HG03025 (cell line): Measurements from ENCODE around the gene C1QTNF9B.

ENCODE experiments used
- ATAC-seq: cut with Tn5 transposase; IDR thresholded peaks from one replicate; pipeline ENCODE4 v1.9.1; 2021; ENCODE audit warnings: mild to moderate bottlenecking, moderate library complexity; ENCODE audit not compliant: unreplicated experiment, low FRiP score

Gene C1QTNF9B

DNA sequence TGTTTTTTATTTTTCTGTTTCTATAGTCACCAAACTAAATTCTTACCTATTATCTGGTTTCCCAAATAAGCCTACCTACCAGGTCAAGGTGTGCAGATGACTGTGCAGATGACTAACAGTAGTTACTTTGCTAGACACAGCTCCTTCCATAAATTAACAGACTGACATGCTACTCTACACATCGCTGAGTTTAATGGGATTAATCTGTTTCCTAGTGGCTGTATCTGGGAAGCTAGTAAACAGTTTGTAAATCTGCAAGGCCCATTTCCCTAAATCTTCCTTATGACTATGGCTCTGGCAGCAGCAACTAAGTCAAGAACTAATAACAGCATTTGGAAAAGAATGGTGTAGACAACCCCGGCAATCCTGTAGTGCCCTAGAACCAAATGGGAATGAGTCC is 36.0 kb downstream of the C1QTNF9B start:
- ATAC-seq, result no peak

DNA sequence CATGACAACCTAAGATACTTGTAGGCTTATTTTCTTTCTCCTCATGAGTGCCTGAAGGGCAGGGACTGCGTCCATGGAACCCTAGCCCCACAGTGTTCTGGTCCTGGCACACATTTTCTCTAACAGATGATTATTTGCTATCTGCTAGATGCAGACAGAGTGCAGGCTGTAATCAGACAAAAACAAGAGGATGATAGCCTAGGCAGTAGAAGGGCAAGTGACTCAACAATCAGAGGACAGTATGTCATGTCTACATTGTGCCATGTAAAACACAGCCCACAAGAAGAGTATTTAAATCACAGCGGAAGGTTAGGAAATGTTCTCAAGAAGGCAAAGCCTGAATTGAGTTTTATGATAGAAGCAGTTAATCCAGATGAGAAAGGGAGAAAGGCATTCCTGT is 37.4 kb downstream of the C1QTNF9B start:
- no peak for ATAC-seq

DNA sequence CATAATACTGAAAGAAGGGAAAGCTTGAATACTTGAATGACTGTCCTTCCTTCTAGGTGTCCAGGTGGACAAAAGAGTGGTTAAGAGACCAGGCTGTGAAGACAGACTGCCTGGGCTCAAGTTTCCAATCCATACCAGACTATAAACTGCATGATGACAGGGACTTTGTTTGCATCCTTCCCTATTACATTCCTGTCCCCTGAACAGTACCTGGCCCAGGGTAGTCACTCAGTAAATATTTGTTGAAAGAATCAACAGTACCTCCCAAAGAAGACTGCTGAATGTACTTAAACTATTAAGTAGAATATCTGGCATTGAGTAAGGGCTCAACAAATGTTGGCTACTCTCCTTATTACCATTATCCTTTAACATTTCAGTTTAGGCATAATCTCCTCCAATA is 37.8 kb downstream of the C1QTNF9B start:
- no peak for ATAC-seq

DNA sequence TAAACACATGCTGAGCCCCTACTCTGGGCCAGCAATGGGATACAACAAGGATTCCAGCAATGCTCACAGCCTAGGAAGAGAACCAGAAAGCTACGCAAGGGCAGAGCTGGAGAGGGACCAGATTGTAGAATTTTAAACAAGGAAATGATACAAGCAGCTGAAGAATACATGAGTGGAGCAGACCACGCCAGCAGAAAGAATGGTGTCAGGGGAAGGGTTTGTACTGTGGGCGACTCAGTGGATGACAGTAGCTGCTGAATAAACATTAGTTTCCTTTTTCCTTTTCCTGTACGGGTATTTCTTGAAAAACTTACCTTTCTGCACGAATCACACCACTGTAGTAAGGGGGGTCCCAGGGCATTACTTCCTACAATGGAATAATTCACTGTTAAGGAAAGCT is 38.8 kb downstream of the C1QTNF9B start:
- no peak for ATAC-seq

DNA sequence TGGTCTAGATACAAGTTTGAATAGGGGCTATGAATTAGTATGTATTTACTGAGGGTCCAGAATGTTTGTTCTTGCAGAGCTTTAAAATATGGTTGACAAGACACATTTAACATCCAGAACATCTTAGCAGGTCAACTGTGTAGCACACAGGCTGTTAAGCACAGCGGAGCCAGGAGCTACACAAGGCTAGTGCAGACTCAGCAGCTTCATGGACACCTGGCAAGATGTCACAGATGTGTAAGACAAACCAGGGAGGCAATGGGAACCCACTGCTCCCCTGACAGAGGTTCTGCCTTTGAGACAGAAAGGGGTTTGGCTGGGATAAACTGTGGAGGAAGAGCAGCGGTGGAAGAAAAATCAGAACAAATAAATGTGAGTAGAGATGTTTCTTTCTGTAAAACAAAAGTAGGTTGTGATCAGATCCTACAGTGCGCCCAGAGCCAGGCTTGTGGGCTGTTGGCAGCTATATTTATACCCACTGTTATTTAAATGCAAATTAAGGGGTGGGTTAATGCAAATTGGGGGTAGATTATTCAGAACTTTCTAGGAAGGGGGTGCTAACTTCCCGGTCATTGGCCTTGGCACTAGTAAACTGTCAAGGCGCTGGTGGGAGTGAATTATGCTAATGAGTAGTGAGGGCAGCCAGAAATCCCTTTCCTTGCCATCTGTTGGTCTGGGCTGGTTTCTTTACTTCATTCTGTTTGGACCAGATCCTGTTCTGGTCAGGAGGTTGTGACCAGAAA is 41.1 kb downstream of the C1QTNF9B start:
- ATAC-seq, result no peak

DNA sequence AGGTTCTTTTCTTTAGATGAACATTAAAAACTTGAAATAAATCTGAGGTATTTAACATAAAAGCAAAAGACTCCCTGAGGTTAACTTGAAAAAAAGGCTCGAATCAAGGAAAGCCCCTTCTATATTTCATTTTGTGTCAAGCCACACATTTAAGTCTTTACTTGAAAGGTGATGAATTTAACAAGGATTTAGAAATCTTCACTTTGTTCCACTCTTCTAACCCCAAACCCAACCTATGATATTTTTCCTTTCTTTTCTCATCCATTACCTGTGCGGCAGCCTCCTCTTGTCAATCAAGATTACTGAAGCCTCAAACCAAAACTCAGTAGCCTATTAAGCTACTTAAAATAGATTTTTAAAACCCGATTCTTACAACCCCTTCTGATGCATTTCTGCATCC is 41.9 kb downstream of the C1QTNF9B start:
- ATAC-seq, result no peak

DNA sequence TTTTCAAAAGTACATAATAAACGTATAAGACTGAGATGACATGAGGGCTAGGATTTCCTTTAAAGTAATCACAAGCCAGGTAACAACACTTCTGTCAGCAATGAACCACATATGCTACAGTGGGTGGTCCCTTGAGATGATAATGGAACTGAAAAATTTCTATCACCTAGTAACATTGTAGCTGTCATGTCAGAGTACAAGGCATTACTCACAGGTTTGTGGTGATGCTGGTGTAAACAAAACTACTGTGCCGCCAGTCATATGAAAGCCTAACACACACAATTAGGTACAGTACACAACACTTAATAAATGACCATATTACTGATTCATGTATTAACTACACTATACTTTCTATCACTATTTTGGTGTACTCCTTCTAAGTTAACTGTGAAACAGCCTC is 45.0 kb downstream of the C1QTNF9B start:
- ATAC-seq, result no peak

DNA sequence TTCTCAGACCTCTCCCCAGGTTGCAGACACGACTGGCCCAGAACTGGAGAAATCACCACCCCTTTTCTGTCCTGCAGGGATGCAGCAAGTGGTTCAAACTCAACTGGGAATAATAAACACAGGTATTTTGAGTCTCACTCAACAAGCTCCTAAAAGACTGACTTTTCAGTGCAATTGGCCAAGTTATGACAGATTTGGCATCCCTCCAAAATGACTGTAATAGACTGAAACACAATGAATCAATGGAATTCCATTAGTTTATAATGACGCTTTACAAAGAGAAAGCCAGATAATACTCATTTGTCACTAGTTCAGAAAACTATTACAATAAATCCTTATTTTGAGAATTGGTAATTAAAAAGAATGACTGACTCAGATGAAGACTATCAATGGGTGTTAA is 46.2 kb downstream of the C1QTNF9B start:
- ATAC-seq, result no peak

DNA sequence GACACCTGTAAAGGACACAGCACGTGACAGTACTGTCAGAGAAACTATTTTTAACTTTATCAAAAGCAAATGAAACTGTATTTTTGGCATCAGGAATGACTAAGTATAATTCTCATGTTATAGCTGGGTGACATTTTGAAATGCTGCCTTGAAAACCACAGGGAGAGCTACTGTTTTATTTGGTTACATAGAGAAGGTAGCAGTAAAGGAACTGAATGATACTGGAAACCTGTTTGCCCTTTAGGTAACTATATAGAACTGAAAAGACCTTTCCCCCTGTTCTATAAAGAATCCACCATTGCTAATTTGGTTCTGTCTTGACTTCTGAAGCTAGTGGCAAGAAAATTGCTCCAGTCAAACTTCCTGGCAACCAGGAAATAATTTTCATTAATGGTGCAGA is 47.2 kb downstream of the C1QTNF9B start:
- ATAC-seq, result no peak

DNA sequence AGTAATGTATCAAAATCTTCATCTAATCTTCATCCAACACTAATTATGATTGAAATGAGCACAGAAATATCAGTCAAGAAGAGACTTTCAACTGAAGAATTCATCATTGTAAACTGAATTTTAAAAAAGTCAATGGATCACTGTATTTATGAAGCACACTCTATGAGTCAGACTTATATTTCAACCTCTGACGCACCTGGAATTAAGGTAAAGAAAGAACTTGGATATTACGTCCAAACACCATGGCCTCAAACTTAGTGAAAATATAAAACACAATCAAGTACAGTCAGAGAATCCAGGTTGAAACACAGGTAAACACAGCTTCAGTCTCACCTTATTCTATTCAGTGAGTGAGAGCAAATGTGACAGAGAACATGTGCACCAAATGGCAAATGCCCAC is 47.6 kb downstream of the C1QTNF9B start:
- no peak for ATAC-seq

DNA sequence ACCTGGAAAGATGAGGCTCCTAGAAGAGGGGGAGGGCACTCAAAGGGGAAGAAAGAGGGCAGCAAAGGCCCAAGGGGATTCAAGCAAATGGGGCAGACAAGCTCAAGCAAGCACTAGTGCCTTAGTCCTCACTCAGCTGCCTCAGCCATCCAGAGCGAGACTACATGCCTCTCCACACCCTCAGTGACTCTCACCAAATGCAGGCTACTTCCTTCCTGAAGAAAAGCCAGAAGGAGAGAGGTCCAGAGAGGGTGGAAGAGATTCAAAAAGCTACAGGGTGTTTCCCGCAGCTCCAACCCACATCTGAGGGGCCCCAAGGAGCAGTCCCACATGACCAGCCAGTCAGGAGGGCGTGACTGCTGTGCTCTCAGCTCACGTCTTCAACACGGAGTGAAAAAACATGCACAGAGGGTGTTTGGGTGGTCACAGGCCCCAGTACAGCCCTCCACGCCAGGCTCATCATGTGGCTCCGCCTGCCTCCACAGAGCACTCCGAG is 48.6 kb downstream of the C1QTNF9B start:
- ATAC-seq, result no peak

DNA sequence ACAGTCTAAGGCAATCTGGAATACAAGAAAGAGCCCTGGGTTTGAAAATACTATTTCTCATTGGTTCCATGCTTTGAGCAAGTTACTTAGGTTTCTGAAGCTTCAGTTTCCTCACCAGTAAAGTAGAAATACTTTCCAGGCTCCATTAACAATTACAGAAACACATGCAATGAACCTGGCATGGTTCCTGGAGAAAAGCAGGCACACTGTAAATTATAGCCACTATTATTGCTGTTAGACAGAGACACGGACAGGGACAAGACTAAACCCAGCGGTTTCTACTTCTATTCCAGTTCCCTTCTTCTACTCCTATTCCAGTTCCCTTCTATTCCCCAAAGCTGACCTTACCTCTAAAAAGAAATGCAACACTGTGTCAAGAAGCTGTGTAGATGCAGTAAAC is 49.3 kb downstream of the C1QTNF9B start:
- ATAC-seq, result no peak

DNA sequence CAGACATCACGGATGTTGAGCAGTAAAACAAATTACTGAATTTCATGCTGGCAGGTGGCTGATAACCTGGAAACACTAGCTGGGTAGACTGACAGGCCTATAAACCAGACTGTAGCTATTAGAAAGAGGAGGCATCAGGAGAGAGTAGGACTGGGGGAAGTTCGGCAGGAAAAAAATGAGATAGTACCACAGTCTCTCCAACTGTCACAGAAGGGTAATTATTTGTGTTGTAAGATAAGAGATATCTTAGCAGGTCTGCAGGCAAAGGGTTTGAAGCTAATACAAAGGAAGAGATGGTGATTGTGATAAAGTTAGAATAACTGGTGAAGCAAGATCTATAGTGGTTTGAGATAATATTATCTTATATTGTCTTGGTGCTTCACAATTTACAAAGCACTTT is 49.8 kb downstream of the C1QTNF9B start:
- no peak for ATAC-seq

DNA sequence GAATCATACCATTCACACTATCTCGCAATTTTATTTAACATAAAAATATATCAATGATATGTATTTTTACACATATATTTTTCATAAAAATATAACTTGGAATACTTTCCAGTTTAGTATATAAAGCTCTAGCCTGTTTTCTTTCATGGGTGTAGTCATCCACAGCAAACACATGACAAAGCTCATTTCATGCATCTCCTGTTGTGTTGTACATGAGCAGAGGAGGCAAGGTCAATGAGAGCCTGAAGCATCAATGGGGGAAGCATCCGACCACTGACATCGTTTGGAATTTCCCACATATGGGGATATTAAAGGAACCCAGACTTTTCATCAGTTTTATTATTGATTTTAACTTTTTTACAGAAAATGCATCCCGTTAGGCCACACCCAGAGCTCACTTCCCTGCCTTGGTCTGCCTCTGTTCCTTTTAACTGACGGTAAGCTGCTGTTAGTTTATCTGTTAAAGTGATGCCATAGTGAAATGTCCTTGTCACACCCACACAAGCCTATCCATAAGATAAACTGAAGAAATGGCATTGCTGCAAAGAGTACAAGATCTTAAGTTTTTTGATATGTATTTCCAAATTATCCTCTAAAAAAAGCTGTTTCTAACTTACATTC is 52.1 kb downstream of the C1QTNF9B start:
- ATAC-seq, result no peak

DNA sequence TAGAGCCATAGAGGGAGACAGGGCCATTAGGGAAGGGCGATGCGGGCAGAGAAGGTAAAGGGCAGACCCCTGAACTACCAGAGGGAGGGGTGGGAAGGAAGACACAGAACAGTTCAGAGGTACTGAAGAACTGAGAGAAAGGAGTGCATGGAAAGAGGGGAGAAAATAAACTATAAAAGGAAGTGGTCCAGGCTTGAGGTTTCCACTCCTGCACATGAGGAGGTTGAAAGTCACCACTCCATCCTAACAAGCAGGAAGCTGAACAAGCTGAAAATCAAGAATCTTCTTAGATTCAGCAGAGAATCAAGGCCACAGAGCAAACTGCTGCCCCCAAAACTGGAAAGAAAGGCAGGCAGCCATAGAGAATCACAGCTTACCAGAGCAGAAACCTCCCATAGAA is 53.2 kb downstream of the C1QTNF9B start:
- no peak for ATAC-seq

DNA sequence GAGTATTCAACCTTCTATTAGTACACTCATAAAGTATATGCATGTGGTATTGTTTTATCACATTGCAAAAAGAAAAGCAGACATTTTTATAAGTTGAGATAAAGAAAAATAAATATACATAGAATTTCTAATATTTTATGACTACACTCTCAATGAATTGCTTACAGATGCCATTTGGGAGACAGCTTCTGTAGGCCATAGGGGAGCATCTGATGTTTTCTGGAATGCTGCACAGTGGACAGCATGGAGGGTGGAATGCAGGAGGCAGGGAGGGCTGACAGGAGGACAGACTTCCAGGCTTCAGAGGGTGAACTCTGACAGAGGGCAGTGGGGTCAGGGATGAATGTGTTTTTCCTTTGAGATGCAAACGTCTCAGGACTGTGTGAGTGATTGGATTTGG is 53.9 kb downstream of the C1QTNF9B start:
- no peak for ATAC-seq

DNA sequence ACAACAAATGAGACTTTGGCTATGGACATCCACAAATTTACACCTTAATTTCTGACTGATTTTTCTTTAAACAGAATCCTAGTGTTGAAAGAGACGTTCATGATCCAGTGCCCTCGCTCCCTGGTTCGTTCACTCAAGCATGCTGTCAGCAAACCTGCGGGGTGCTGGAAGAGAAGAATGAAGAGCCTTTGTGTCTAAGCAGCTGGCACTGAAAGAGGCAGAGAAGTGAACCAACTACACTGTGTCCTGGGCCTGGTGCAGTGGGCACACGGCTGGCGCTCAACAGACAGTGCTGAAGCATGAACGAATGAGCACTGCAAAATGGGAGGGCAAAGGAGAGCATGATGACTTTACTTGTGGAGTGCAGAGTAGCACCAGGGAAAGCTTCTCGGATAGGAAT is 54.9 kb downstream of the C1QTNF9B start:
- no peak for ATAC-seq
